BE2C (cell line): ENCODE results near the gene MKLN1. TPM values are rescaled to one million over a fixed set of nuclear protein-coding genes. Genes with fewer than 3 reads are reported as not detected.

ENCODE experiments used
- DNase-seq: peaks from one replicate; pipeline ENCODE4 v3.0.0-alpha.2; 2020
- H3K27me3 ChIP-seq: fragments of 250-450 bp; sonication (Bioruptor Pico); 2 replicates; pipeline ENCODE4 v1.5.1; 2020; ENCODE audit warnings: mild to moderate bottlenecking
- H3K36me3 ChIP-seq: fragments of 250-450 bp; sonication (Bioruptor Pico); 2 replicates; pipeline ENCODE4 v1.5.1; 2020; ENCODE audit warnings: mild to moderate bottlenecking
- H3K4me1 ChIP-seq: fragments of 250-450 bp; sonication (Bioruptor Pico); 2 replicates; pipeline ENCODE4 v1.5.1; 2020
- H3K4me3 ChIP-seq: 2 replicates; pipeline ENCODE4 v1.5.1; 2011; ENCODE audit warnings: low read depth, low read length
- H3K9me3 ChIP-seq: fragments of 250-450 bp; sonication (Bioruptor Pico); 2 replicates; pipeline ENCODE4 v1.5.1; 2020
- polyA plus RNA-seq: library from polyadenylated mRNA; unstranded; fragments of >200 nt; gene quantifications from one replicate; pipeline ENCODE4 v1.2.1, GENCODE V29; 2012; ENCODE audit warnings: low read depth, missing spikeins; ENCODE audit not compliant: insufficient read length, insufficient read depth
- TF ChIP-seq, protein P1 (sequence below): IDR thresholded peaks from 2 replicates; pipeline ENCODE4 v1.5.1; 2012; ENCODE audit warnings: mild to moderate bottlenecking, low read depth, low read length

MKLN1 gene
- 11.1 TPM for polyA plus RNA-seq

DNA sequence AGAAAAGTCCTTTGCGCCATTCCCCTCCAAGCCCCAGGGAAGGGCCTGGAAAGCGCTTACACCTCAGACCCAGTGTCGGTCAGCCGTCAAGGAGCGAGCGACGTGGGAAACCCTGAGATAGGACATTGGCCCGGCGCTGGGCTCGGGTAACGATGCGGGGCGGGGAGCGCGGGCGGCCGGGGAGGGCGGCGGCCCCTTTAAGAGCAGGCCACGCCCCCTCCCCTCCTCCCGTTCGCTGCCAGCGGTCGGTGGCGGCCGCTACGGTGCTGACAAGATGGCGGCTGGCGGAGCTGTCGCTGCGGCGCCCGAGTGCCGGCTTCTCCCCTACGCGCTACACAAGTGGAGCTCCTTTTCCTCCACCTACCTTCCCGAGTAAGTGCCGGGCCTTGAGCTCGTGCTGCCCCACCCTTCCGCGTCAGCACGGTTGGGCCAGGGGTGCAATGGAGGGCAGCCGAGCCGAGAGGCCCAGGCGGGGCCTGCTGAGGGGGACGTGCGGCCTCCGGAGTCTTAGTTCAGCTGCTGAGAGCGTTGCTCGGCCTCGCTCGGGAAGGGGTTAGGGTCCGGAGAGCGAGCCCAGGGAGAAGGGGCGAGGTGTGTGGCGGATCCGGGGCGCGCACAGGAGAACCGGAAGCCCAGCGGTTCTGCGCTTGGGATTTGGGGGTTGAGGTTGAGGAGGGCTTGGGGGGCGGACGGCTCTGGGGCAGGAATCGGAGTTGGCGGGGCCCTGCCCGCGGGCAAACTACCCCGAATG lies at the start of gene MKLN1:
TSS of gene MKLN1 (plus strand) at position 251 of the 751 bp plus-strand sequence. CDS start at position 275, 24 bp downstream.
- Histone ChIP-seq H3K4me3 (peak within 1 kb of the TSS; percentile 89), H3K36me3 (no peaks in the 10 kb centered on the region; the same call in 1 of the 2 replicates), H3K9me3 (no peaks in the 10 kb centered on the region), H3K27me3 (no peaks in the 10 kb centered on the region), H3K4me1 (no peaks in the 10 kb centered on the region)
- TF ChIP-seq, protein P1, sequence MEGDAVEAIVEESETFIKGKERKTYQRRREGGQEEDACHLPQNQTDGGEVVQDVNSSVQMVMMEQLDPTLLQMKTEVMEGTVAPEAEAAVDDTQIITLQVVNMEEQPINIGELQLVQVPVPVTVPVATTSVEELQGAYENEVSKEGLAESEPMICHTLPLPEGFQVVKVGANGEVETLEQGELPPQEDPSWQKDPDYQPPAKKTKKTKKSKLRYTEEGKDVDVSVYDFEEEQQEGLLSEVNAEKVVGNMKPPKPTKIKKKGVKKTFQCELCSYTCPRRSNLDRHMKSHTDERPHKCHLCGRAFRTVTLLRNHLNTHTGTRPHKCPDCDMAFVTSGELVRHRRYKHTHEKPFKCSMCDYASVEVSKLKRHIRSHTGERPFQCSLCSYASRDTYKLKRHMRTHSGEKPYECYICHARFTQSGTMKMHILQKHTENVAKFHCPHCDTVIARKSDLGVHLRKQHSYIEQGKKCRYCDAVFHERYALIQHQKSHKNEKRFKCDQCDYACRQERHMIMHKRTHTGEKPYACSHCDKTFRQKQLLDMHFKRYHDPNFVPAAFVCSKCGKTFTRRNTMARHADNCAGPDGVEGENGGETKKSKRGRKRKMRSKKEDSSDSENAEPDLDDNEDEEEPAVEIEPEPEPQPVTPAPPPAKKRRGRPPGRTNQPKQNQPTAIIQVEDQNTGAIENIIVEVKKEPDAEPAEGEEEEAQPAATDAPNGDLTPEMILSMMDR: no peak
- peak; percentile 95 for DNase-seq

DNA sequence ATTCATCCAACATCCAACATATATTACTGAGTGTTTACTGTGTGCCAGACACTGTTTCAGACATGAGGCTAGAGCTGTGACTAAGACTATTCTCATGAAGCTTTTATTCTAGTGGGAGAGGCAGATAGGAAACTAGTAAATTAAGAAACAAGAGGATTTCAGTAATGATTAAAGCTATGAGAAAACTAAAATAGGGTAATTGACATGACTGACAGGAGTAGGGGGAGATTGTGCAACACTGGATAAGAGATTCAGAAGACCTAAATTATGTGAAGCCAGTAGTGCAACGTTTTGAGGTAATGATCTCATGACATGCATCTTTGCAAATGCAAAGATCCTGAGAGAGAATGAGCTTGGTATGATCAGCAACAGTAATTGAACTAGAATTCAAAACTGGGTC lies 48.6 kb upstream of the MKLN1 start:
- TF ChIP-seq, protein P1: no peak
- no peak for DNase-seq
- Histone ChIP-seq H3K4me3 (no peak overlapping the region), H3K4me1 (no peaks in the 10 kb centered on the region), H3K27me3 (no peaks in the 10 kb centered on the region), H3K9me3 (no peaks in the 10 kb centered on the region), H3K36me3 (no peaks in the 10 kb centered on the region)

DNA sequence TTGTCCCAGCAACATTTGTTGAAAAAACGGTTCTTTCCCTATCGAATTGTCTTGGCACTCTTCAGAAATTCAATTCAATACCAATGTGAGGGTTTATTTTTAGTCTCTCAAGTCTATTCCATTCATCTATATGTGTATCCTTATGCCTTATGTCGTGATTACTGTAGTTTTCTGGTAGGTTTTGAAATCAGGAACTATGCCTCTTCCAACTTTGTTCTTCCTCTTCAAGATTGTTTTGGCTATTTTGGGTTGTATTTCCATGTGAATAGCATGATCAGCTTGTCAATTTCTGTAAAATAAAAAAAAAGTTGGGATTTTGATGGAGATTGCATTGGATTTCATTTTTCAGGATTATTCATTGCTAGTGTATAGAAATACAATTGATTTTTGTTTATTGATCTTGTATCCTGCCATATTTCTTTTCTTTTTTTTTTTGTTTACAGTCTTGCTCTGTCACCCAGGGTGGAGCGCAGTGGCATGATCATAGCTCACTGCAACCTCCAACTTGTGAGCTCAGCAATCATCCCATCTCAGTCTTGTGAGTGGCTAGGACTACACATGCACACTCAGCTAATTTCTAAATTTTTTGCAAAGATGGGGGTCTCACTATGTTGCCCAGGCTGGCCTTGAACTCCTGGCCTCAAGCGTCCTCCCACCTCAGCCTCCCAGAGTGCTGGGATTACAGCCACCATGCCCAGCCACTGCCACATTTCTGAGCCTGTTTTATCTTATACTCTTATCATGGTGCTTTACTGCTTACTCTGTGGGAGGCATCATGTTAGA lies 46.2 kb upstream of the MKLN1 start:
- TF ChIP-seq, protein P1: no peak
- no peaks in the 10 kb centered on the region for H3K27me3 ChIP-seq
- H3K9me3 ChIP-seq: no peaks in the 10 kb centered on the region
- no peak overlapping the region for H3K4me3 ChIP-seq
- H3K4me1 ChIP-seq: no peaks in the 10 kb centered on the region
- no peaks in the 10 kb centered on the region for H3K36me3 ChIP-seq
- no peak for DNase-seq

DNA sequence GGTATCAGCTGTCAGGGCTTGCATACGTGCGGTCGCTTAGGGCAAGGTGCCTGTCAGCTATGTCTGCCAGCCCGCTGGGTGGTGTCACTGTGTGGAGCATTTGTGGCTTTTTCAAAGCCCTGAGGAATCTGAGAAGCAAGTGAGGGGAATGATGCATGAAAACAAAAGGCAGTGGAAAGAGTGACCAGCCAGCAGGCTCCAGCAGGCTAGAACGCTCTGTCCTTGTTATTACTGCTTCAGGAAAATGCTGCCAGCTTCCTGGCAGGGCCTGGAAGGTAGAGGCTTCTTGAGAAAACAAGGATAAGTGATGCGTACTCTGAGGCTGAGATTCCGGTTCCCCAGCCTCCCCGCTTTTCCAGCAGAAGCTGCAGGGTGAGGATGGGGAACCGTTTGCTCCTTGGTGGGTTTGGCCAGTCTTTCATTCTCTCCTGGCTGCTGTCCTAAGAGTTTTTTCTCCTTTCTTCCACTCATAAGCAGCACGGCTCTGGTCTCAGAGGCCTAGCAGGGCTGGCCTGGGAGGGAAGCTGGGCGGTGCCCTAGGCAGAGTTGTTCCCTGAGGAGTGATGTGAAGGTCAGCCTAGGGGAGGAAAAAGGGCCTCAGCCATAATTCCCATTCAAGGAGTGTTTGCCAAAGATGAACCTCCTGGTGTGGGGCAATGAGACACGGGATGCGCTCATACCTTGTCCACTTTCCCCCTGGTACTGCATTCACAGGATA lies 42.8 kb upstream of the MKLN1 start:
- no peaks in the 10 kb centered on the region for H3K27me3 ChIP-seq
- DNase-seq: no peak
- H3K4me3 ChIP-seq: no peak overlapping the region
- H3K9me3 ChIP-seq: no peaks in the 10 kb centered on the region
- no peaks in the 10 kb centered on the region for H3K4me1 ChIP-seq
- TF ChIP-seq, protein P1: no peak
- H3K36me3 ChIP-seq: no peaks in the 10 kb centered on the region

DNA sequence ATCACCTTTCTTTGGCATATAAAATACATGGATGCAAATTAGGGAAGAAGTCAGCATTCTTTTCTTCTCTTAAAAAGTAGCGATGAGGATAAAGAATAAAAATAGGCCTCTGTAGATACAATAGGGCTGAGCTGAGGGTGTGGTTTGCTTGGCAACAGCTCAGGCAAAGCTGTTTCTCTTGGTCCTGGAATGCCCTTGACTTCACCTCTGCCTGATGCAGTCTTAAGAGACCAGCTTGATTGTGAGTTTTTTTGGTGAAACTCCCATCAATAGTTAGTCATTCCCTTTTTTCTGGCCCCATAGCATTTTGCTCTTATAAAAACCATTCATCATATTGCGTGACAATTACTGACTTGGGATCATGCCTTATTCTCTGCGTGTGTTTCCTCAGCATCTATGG lies 42.1 kb upstream of the MKLN1 start:
- TF ChIP-seq, protein P1: no peak
- no peak for DNase-seq
- Histone ChIP-seq H3K27me3 (no peaks in the 10 kb centered on the region), H3K9me3 (no peaks in the 10 kb centered on the region), H3K4me1 (no peaks in the 10 kb centered on the region), H3K36me3 (no peaks in the 10 kb centered on the region), H3K4me3 (no peak overlapping the region)
